CD4-positive, alpha-beta T cell treated with Interleukin-17A for 1 hour (primary cell): ENCODE measurements around the gene SLC23A2.
"Not testable (repeated sequence)": the region's sequence is repeated elsewhere in the genome, so short reads cannot be mapped to it uniquely, and the experiment has no call there.

Experiments
- DNase-seq: peaks from one replicate; pipeline ENCODE4 v3.0.0-alpha.2; 2020

The SLC23A2 gene

DNA sequence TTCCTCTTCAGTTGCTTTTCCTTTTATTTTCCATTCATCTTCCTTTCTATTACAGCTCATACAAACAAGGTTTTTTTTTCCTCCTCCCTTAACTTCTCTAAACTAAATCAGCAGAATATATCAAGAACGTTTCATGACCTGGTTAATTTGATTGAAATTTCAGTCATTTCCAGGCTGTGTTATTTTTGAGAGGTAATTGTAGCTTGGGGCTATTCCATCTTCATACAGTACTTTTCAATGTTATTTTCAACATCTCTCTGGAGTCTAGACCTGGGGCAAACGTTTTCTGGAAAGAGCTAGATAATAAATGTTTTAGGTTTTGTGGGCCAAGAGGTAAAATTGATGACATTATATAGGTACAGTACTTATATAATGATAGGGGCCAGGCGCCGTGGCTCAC is 4.0 kb upstream of the SLC23A2 start:
- DNase-seq: no peak

DNA sequence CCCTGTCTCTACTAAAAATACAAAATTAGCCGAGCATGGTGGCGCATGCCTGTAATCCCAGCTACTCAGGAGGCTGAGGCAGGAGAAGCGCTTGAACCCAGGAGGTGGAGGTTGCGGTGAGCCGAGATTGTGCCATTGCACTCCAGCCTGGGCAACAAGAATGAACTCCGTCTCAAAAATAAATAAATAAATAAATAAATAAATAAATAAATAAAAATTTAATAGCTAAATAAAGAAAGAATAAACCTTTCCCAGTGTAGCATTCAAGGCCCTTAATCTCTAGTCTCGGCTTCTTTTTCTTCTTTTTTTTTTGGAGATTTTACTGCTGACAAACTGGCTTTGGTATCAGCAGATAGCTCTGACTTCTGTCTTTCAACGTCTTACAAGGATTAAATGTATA is 3.5 kb upstream of the SLC23A2 start:
- not testable (repeated sequence) for DNase-seq

DNA sequence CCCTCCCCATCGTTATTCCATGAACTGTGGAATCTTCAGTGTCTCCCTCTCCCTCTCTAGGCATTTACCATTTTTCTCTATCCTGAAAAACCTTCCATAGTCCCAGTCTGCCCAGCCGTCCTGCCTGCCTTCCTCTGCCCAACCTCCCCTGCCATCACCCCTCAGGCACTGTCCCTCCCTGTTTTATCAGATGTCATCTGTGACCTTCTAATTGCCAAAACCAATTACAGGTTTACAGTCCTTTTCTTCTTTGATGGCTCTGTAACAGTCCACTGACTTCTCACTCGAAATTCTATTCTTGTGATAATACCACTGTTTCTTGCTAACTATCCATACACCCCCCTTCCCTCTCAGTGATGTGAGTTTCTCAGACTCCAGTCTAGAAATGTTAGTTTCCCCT is 2.3 kb upstream of the SLC23A2 start:
- no peak for DNase-seq

DNA sequence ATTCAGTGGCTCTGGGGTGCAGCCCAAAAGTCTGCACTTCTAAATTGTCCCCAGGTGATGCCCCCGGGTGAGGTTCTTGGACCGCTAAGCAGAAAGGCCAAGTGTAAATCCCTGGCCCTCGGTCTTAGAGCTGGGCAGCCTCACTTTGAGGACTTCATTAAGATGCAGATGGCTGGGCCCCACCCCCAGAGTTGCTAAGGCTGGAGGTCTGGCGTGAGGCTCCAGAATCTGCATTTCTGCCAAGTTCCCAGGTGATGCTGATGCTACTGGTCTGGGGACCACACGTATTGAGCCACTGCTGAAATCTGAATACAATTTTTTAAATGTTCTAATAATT is 735 bp upstream of the SLC23A2 start:
- DNase-seq: no peak

DNA sequence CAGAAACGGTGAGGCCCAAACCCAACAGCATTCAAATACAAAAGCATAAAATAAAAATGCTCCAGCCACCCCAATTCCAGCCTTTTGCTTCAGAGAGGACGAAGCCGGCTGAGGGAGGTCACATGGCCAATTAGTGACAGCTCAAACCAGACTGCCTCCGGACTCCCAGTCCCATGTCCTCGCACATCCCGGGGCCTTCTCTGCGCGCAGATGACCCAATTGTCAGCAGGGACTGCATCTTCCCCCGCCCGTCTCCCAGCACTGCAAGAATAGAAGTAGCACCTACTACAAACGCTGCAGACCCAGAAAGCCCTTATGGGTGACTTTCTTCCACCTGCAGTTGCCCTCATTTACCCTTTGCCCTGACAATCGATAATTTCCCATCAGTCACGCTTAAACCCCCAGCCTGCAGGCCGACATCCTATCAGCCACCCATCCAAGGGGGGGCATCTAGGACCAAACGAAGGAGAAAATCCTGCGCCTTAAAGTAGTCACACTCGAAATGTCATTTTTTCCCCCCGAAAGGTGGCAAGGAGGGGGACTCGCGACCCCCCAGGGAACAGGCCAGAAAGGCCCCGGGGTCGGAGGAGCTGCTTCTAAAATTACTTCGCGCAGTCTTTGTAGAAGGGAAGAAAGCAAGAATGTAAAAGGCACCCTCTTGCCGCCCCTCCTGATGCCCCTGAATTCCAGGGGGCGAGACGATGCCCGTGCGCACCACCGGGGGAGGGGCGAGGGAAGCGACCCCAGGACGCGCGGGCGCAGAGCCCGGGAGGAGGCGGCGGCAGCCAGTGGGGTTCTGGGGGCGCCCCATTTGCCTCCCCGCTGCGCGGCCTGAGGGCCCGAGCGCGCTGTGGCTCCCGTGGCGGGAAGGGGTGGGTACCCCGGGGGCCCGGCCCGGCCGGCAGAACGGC is 792 bp downstream of the SLC23A2 start:
- DNase-seq: peak; percentile 12

DNA sequence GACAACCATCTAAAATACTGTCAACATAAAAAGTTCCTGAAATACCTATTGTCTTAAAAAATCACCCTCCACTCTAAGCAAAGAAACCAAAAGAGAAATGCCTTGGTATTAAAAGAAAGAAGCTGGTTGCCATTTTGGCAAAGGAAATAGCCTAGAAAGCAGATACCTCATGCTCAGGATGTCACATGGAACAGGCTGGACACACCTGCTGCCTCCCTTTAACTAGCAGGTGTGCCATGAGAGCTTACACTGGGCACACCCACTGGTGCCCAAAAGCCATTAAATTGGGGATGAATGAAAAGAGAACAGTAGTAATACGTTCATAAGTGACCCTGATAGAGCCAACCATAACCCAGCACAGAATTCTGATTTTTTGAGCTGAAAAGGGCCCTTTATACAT is 1.5 kb downstream of the SLC23A2 start:
- DNase-seq: no peak

DNA sequence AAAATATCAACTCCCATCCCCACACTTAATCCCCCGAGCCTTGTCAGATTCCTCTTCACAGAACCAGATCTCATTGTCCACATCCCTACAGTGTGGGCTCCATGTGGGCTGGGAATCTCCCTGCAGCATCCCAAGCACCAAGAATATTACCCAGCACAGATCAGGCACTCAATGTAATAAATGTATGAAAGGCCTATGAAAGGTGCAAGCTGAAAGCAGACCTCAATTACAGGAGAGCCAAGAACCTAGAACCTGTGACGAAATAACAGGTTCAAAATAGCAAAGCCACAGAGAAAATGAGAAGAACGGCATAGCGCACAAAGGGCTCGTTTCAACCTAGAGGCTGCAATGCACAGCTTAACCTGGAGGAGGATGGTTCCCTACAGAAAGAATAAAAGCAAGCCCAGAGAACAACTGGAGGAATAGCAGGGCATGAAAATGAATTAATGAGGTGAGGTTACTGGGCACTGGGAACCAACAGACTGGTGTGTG is 3.1 kb downstream of the SLC23A2 start:
- no peak for DNase-seq

DNA sequence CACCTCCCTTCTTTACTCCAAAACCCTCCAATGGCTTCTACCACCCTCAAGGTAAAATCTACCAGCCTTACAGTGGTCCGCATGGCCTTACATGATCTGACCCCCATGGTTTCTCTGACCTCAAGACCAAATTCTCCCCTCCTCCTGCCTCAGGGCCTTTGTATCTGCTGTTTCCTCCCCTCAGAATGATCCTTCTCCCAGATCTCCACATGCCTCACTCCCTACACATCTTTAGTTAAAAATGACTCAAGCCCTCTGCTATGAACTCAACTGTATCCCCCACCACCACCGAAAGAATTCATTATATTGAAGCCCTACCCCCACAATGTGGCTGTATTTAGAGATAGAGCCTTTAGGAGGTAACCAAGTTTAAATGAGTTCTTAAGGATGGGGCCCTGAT is 4.1 kb downstream of the SLC23A2 start:
- DNase-seq: no peak

DNA sequence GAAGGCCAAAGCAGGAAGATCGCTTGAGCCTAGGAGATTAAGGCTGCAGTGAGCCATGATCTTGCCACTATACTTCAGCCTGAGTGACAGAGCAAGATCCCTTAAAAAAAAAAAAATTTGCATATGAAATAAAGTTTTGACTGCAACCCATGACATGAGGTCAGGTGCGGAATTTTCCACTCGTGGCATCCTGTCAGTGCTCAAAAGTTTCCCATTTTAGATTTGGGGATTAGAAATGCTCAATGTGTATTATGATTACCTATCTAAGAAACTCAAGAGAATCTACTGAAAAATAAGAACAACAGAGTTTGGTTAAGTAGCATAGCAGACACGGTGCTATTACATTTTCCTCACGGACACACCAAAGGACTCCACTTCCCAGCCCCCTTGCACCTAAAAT is 11.7 kb downstream of the SLC23A2 start:
- no peak for DNase-seq

DNA sequence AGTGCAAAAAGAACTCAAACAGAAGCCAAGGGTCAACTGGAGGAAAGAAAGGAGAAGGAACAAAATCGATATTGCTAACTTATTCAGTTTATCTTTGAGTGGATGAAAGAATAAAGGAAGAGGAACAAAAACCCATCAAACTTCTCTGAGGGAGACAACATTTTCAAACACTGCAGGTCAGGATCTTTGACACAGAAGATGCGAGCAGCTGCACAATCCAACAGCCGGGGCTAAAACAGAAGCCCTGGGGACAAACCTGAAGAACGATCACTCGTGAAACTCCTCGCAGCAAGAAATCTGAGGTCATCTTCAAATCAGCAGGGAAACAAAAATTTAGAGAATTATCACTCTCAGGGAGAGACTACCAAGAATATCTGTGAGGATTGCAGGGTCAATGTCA is 14.2 kb downstream of the SLC23A2 start:
- DNase-seq: no peak

DNA sequence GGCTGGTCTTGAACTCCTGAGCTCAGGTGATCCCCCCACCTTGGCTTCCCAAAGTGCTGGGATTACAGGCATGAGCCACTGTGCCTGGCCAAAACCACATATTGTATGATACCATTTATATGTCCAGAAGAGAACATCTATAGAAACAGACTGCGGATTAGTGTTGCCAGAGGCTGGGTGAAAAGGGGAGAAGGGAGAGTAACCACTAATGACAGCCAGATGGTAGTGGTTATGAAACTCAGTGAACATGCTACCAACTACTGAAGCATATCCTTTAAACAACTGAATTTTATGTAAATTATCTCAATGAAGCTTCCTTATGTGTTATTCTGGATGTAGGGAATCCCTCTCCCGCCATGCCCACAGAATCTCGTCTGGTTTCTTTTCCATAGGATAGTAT is 15.7 kb downstream of the SLC23A2 start:
- DNase-seq: no peak

DNA sequence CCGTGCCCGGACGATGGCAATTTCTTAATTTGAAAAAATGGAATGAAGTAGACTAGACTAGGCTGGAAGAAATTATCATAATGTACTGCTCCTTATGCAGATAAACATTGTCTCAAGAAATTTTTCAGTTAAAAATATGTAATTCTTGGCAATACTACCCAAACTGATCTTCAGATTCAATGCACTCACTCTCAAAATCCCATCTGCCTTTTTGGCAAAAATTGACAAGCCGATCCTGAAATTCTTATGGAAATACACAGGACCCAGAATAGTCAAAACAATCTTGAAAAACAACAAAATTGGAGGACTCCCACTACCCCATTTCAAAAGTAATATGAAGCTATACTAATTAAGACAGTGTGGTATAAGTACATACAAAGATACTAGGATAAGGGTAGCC is 19.0 kb downstream of the SLC23A2 start:
- no peak for DNase-seq

DNA sequence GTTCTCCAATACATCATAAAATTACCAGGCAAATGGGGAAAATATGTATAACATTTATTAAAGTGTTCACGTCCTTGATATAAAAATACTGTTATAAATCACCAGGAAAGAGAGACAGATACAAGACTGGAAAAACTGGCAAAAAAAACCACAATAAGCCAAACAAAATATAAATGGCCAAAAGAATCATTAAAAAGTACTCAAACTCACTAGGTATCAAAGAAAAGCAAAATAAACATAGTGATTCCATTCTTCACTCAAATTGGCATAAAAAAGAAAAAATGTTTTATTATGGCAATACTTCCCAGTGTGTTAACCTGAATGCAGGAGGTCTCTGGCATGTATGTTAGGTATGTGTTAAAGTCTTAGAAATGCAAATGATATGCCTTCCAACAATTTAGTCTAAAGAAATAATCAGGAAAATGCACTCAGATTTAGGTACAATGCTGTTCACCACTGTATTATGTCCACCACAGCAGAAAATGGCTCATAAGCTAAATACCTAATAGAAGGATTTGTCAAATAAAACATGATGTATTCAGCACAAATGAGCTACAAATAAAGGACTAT is 21.4 kb downstream of the SLC23A2 start:
- no peak for DNase-seq

DNA sequence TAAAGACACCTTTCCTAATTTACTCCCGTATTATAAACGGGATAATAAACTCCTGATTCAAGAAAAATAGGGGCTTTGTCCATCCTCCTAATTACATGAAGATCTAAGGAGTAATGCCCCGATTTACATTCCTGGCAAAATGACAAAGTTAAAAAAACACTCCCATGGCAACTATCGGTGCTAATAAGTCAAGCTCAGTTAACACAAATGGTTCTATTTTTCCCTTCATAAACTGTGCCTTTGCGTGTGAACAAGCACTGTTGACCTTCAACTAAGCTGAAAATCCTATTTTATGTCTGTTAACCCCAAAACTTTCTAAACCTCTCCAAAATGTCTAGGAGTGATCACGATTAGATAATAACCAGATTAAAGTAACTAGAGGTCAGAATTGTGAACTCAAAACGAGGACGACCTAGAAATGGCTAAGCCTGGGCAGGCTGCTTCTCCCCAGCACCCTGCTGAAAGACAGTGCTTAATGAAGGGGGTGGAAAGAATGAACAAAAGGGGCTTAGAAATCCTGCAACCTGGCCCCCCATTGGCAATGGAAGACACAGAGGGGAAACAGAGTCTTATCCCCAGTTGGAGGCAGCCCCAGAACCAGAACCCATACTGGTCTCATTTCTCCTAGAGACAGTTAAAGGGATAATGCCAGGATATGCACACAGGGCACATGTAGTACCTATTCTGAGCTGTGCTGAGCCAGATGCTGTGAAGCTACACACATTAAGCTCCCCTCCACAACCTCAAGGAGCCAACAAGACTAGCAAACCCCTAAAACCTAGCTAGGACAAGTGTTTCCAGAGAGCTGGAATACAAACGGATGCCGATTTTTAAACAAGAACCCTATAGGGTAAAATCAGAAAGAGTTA is 23.0 kb downstream of the SLC23A2 start:
- no peak for DNase-seq

DNA sequence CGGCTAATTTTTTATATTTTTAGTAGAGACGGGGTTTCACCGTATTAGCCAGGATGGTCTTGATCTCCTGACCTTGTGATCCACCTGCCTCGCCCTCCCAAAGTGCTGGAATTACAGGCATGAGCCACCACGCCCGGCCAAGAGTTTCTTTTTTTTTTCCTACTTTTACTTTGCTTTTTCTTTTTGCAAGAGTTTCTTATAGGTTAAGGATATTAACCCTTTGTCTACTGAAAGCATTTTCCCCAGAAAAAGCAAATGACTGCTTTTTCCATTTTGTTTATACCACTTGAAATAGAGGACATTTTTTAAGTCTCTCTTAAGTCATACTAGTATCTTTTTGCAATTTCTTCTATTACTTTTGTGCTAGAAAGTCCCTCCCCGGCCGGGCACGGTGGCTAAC is 25.3 kb downstream of the SLC23A2 start:
- DNase-seq: not testable (repeated sequence)

DNA sequence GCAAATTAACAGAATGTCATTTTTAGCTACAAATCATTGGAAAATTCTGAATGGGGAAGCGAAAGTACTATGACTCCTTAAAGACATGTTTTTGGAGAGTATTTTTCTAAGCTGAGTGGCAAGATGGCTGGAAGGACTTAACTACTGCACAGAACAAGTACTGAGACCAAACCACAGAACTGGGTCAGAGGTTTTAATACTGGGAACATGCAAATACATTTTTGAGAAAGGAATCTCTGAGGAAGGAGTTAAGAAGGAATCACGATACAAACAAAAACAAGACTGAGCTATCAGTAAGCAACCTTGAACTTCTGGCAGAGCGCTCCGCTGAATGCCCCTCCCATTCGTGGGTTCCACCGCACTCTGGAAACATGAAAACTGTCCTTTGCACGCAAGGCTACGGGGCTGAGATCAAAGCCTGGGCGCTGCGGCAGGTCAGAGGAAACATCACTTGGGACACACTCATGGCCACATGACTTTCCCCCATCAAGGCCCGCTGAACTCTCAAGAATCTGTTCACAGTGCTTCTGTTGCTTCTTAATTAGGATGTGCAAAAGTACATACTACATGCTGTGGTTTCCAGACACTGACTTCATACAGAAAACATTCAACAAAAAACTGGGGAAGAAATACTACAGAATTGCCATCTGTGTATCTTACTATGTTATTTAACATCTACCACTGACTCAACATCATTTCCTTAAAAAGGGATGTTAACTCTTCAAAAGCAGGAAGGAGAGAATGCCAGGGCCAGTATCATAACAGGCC is 27.8 kb downstream of the SLC23A2 start:
- peak; percentile 13 for DNase-seq

DNA sequence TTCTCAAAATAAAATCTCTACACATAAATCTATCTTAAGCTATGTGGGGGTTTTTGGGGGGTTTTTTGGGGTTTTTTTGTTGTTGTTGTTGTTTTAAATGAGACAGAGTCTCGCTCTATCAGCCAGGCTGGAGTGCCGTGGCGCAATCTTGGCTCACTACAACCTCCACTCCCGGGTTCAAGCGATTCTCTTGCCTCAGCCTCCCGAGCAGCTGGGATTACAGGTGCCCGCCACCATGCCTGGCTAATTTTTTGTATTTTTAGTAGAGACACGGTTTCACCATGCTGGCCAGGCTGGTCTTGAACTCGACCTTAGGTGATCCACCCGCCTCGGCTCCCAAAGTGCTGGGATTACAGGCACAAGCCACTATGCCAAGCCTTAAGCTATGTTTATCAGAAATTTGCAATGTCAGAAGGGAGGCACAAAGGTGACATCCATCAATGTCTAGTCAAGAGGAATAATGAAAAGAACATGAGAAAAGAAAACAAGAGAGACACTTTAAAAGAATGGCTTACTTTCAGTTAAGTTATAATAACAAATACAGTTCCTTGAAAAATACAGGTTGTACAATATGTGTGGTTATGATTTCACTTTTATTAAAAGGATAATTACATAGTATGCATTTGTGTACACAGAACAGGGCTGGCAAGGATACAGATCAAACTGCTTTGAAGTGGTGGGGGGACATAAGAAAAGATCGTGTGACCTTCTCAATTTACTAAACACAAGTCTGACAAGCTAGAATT is 28.6 kb downstream of the SLC23A2 start:
- no peak for DNase-seq

DNA sequence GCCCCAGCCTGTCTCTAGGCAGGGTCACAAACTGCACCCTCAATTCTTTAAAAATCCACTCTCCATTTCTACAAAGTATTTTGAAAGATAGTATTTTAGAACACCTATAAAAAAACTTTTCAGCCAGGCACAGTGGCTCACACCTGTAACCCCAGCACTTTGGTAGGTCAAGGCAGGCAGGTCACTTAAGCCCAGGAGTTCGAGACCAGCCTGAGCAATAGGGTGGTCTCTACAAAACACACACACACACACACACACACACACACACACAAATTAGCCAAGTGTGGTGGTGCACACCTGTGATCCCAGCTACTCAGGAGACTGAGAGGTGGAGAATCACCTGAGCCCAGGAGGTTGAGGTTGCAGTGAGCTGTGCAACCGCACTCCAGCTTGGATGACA is 30.2 kb downstream of the SLC23A2 start:
- DNase-seq: no peak

DNA sequence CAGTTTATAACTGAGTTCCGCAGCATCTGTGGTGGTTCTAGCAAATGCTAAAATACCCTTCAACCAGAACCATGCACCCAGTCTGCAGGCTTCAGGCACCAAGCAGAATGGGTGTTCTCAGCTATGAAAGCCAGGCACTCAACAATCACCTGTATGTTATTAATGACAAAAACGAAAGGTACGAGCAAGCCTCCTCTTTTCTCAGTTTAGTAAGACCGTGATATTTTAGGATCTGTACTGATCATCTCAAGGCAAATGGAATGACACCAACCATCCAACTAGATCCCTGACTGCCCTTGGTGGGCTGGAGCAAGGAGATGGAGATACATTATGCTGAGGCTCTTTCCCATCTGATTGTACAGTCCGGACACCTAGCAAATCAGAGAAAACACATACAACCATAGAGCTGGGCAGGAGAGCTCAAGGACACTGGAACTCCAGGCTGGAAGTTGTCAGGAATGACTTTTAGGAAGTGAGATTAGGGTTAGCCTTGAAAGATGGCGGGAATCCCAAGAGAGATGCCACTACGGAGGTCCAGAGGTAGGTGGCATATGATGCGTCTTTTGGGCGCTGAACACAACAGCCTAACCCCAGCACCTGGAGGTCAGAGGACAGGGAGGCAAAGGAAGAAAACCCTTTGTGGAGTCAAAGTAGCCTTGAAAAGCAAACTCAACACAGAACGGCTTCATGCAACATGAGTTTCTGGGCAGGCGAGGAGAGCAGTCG is 33.4 kb downstream of the SLC23A2 start:
- no peak for DNase-seq

DNA sequence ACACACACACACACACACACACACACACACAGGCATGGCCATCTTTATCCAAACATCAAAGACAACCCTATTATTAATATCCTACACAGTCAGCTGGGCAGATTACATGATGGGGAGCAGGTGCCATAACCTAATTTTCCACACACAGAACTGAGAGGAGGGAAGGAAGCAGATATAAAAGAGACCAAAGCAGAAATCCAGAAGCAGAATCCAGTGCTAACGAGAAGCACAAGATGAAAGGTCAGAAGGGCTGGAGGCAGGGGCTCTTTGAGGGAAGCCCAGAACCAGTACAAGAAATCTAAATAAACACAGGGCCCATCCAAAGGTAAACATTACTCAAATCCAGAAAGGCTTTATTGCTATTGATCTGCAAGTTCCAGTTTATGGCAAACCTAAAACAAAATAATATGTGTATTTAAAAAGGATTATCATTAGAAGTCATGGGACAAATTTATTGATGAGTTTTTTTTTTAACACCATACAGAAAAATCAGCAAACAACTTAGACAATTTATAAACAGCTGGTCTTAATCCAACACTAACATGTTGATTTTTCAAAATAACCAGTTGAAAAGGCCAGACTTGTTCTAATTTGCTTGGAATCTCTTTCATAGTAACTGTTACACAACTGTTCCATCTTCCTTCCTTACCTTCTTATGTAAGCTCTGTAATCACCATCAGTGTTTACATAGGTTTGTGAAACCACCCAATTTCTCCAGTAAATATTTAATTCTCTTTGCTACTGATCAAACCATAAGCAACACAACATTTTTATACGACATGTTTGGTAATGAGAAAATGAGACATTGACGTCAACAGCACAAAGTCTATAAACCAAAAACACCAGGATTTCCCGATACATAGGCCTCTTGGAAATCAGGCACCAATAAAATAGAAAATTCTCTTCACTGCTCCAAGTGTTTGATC is 34.2 kb downstream of the SLC23A2 start:
- no peak for DNase-seq
